Measurements from ENCODE around the gene KCTD20.
"Not testable (repeated sequence)": the region's sequence is repeated elsewhere in the genome, so short reads cannot be mapped to it uniquely, and the experiment has no call there.

Gene KCTD20

GRCh38 chr6:36444470-36444869 lies 1.7 kb downstream of the KCTD20 start:
- H3K4me1 ChIP-seq (ENCODE audit: insufficient read depth, insufficient read length) = peaks cover 2% of the 10 kb centered on the region
- no peaks in the 10 kb centered on the region for H3K27me3 ChIP-seq (ENCODE audit: insufficient read depth, insufficient read length)
- H3K36me3 ChIP-seq (ENCODE audit: insufficient read depth, insufficient read length, low read length) = peaks cover 24% of the 10 kb centered on the region
- no peak overlapping the region for H3K4me3 ChIP-seq (ENCODE audit: insufficient read length, low read depth)
- H3K9me3 ChIP-seq (ENCODE audit: insufficient read depth, low read length) = peaks cover 10% of the 10 kb centered on the region; the same call in 1 of the 2 replicates
- no peak overlapping the region for H3K9ac ChIP-seq (ENCODE audit: insufficient read length, low read depth)
- TF ChIP-seq YY1 (IDR thresholded peaks at IDR 0.05; ENCODE audit: insufficient read depth, insufficient read length) (no peak), ZNF274 (IDR thresholded peaks at IDR 0.05; ENCODE audit: low read depth, low read length) (no peak), SUZ12 (IDR thresholded peaks at IDR 0.05; ENCODE audit: extremely low read depth, insufficient read depth, insufficient read length) (no peak)
- no peak for DNase-seq (ENCODE audit: low read depth, low spot score)

- TF ChIP-seq SUZ12 (IDR thresholded peaks at IDR 0.05; ENCODE audit: extremely low read depth, insufficient read depth, insufficient read length) = no peak
- TF ChIP-seq YY1 (IDR thresholded peaks at IDR 0.05; ENCODE audit: insufficient read depth, insufficient read length) = no peak
- H3K27me3 ChIP-seq (ENCODE audit: insufficient read depth, insufficient read length) = no peaks in the 10 kb centered on the region
- no peak overlapping the region for H3K4me3 ChIP-seq (ENCODE audit: insufficient read length, low read depth)
- H3K36me3 ChIP-seq (ENCODE audit: insufficient read depth, insufficient read length, low read length) = peaks cover 26% of the 10 kb centered on the region
- no peak for DNase-seq (ENCODE audit: low read depth, low spot score)
- H3K9me3 ChIP-seq (ENCODE audit: insufficient read depth, low read length) = peaks cover 10% of the 10 kb centered on the region; the same call in 1 of the 2 replicates
- H3K4me1 ChIP-seq (ENCODE audit: insufficient read depth, insufficient read length) = peaks cover 2% of the 10 kb centered on the region
- H3K9ac ChIP-seq (ENCODE audit: insufficient read length, low read depth) = no peak overlapping the region
Measured at GRCh38 chr6:36445621-36446020, 2.8 kb downstream of the KCTD20 start.

DNA sequence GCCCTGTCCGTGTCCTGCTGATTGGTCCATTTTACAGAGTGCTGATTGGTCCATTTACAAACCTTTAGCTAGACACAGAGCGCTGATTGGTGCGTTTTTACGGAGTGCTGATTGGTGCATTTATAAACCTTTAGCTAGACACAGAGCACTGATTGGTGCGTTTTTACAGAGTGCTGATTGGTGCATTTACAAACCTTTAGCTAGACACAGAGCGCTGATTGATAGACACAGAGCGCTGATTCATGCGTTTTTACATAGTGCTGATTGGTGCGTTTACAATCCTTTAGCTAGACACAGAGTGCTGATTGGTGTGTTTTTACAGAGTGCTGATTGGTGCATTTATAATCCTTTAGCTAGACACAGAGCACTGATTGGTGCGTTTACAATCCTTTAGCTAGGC lies 6.4 kb downstream of the KCTD20 start:
- not testable (repeated sequence) for H3K4me1 ChIP-seq (ENCODE audit: insufficient read depth, insufficient read length); H3K9ac ChIP-seq (ENCODE audit: insufficient read length, low read depth); H3K4me3 ChIP-seq (ENCODE audit: insufficient read length, low read depth); H3K27me3 ChIP-seq (ENCODE audit: insufficient read depth, insufficient read length); DNase-seq (ENCODE audit: low read depth, low spot score)
- peaks cover 10% of the 10 kb centered on the region; the same call in 1 of the 2 replicates for H3K9me3 ChIP-seq (ENCODE audit: insufficient read depth, low read length)
- peaks cover 38% of the 10 kb centered on the region for H3K36me3 ChIP-seq (ENCODE audit: insufficient read depth, insufficient read length, low read length)

DNA sequence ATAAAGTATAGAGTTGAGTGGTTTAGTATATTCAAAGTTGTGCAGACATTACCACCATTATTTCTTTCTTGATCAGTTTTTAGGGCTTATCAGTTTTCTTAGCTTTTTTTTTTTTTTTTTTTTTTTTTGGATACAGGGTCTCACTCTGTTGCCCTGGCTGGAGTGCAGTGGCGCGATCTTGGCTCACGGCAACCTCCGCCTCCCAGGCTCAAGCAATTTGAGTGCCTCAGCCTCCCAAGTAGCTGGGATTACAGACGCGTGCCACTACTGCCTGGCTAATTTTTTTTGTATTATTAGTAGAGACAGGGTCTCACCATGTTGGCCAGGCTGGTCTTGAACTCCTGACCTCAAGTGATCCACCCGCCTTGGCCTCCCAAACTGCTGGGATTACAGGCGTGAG lies 10.1 kb downstream of the KCTD20 start:
- Histone ChIP-seq H3K36me3 (ENCODE audit: insufficient read depth, insufficient read length, low read length) (peaks cover 30% of the 10 kb centered on the region), H3K9me3 (ENCODE audit: insufficient read depth, low read length) (peaks cover 10% of the 10 kb centered on the region; the same call in 1 of the 2 replicates)
- H3K27me3 ChIP-seq (ENCODE audit: insufficient read depth, insufficient read length); H3K4me1 ChIP-seq (ENCODE audit: insufficient read depth, insufficient read length); H3K4me3 ChIP-seq (ENCODE audit: insufficient read length, low read depth); H3K9ac ChIP-seq (ENCODE audit: insufficient read length, low read depth); DNase-seq (ENCODE audit: low read depth, low spot score): not testable (repeated sequence)

DNA sequence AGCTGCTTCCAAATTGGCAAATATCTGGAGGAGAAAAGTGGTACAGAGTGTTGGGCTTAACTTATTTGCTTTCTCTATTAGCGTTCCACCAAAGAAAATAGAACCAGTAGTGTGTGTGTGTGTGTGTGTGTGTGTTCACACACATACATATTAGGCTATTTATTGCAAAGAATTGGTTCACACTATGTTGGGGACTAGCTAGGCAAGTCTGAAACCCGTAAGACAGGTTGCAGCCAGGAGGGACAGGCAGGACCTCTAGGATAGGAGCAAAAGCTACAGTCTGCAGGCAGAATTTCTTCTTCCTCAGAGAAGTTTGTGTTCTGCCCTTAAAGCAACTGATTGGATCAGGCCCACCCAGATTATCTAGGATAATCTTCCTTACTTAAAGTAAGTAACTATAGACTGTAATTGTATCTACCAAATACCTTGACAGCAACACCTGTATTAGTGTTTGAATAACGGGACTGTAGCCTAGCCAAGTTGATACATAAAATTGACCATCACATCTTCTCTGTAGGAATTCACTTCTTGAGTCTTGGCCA lies 12.8 kb downstream of the KCTD20 start:
- peaks cover 17% of the 10 kb centered on the region for H3K36me3 ChIP-seq (ENCODE audit: insufficient read depth, insufficient read length, low read length)
- no peaks in the 10 kb centered on the region for H3K27me3 ChIP-seq (ENCODE audit: insufficient read depth, insufficient read length)
- H3K9ac ChIP-seq (ENCODE audit: insufficient read length, low read depth) = no peak overlapping the region
- no peaks in the 10 kb centered on the region for H3K4me1 ChIP-seq (ENCODE audit: insufficient read depth, insufficient read length)
- TF ChIP-seq ZNF274 (IDR thresholded peaks at IDR 0.05; ENCODE audit: low read depth, low read length) (no peak), YY1 (IDR thresholded peaks at IDR 0.05; ENCODE audit: insufficient read depth, insufficient read length) (no peak), SUZ12 (IDR thresholded peaks at IDR 0.05; ENCODE audit: extremely low read depth, insufficient read depth, insufficient read length) (no peak)
- DNase-seq (ENCODE audit: low read depth, low spot score) = no peak
- H3K4me3 ChIP-seq (ENCODE audit: insufficient read length, low read depth) = no peak overlapping the region
- no peaks in the 10 kb centered on the region for H3K9me3 ChIP-seq (ENCODE audit: insufficient read depth, low read length)

DNA sequence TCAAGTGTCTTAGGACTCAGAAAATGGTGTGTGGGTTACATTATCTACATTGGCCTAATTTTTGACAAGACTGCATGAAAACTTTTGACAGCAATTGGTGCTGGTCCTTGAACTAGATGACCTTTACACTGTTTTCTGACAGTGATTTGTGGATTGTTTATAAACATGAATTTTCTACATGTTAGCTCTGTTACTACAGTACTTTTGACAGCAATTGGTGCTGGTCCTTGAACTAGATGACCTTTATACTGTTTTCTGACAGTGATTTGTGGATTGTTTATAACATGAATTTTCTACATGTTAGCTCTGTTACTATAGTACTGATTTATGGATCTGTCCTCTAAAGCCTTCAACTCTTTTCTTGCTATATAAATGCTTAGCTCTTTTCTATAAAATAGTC lies 16.7 kb downstream of the KCTD20 start:
- no peak for DNase-seq (ENCODE audit: low read depth, low spot score)
- Histone ChIP-seq H3K4me1 (ENCODE audit: insufficient read depth, insufficient read length) (no peaks in the 10 kb centered on the region), H3K9ac (ENCODE audit: insufficient read length, low read depth) (no peak overlapping the region), H3K9me3 (ENCODE audit: insufficient read depth, low read length) (no peaks in the 10 kb centered on the region), H3K4me3 (ENCODE audit: insufficient read length, low read depth) (no peak overlapping the region), H3K27me3 (ENCODE audit: insufficient read depth, insufficient read length) (no peaks in the 10 kb centered on the region), H3K36me3 (ENCODE audit: insufficient read depth, insufficient read length, low read length) (peaks cover 4% of the 10 kb centered on the region)
- TF ChIP-seq SUZ12 (IDR thresholded peaks at IDR 0.05; ENCODE audit: extremely low read depth, insufficient read depth, insufficient read length) = no peak
- no peak for TF ChIP-seq ZNF274 (IDR thresholded peaks at IDR 0.05; ENCODE audit: low read depth, low read length)
- no peak for TF ChIP-seq YY1 (IDR thresholded peaks at IDR 0.05; ENCODE audit: insufficient read depth, insufficient read length)

- Histone ChIP-seq H3K9ac (ENCODE audit: insufficient read length, low read depth) (no peak overlapping the region), H3K9me3 (ENCODE audit: insufficient read depth, low read length) (no peaks in the 10 kb centered on the region), H3K27me3 (ENCODE audit: insufficient read depth, insufficient read length) (no peaks in the 10 kb centered on the region), H3K4me3 (ENCODE audit: insufficient read length, low read depth) (no peak overlapping the region), H3K36me3 (ENCODE audit: insufficient read depth, insufficient read length, low read length) (no peaks in the 10 kb centered on the region), H3K4me1 (ENCODE audit: insufficient read depth, insufficient read length) (no peaks in the 10 kb centered on the region)
- TF ChIP-seq SUZ12 (IDR thresholded peaks at IDR 0.05; ENCODE audit: extremely low read depth, insufficient read depth, insufficient read length) = no peak
- TF ChIP-seq YY1 (IDR thresholded peaks at IDR 0.05; ENCODE audit: insufficient read depth, insufficient read length) = no peak
- TF ChIP-seq ZNF274 (IDR thresholded peaks at IDR 0.05; ENCODE audit: low read depth, low read length) = no peak
- DNase-seq (ENCODE audit: low read depth, low spot score) = no peak
Measured at GRCh38 chr6:36460916-36461315, 18.1 kb downstream of the KCTD20 start.

- no peaks in the 10 kb centered on the region for H3K4me1 ChIP-seq (ENCODE audit: insufficient read depth, insufficient read length)
- no peak for DNase-seq (ENCODE audit: low read depth, low spot score)
- no peak overlapping the region for H3K4me3 ChIP-seq (ENCODE audit: insufficient read length, low read depth)
- no peaks in the 10 kb centered on the region for H3K27me3 ChIP-seq (ENCODE audit: insufficient read depth, insufficient read length)
- TF ChIP-seq YY1 (IDR thresholded peaks at IDR 0.05; ENCODE audit: insufficient read depth, insufficient read length) (no peak), ZNF274 (IDR thresholded peaks at IDR 0.05; ENCODE audit: low read depth, low read length) (no peak), SUZ12 (IDR thresholded peaks at IDR 0.05; ENCODE audit: extremely low read depth, insufficient read depth, insufficient read length) (no peak)
- H3K9me3 ChIP-seq (ENCODE audit: insufficient read depth, low read length) = no peaks in the 10 kb centered on the region
- no peak overlapping the region for H3K9ac ChIP-seq (ENCODE audit: insufficient read length, low read depth)
- no peaks in the 10 kb centered on the region for H3K36me3 ChIP-seq (ENCODE audit: insufficient read depth, insufficient read length, low read length)
Measured at GRCh38 chr6:36461646-36462045, 18.8 kb downstream of the KCTD20 start.

Measured in NT2/D1 (cell line).